ENCODE data around the gene CES1.
"Not testable (repeated sequence)": the region's sequence is repeated elsewhere in the genome, so short reads cannot be mapped to it uniquely, and the experiment has no call there.

CES1 gene

GRCh38 chr16:55872130-55872529 is 39.2 kb upstream of the CES1 start:
- H3K36me3 ChIP-seq (ENCODE audit: control insufficient read depth, insufficient read depth, low read length): no peaks in the 10 kb centered on the region
- H3K4me1 ChIP-seq: no peaks in the 10 kb centered on the region
- no peak for TF ChIP-seq CTCF (IDR thresholded peaks at IDR 0.05)
- H3K9me3 ChIP-seq (ENCODE audit: control insufficient read depth, low read length): no peaks in the 10 kb centered on the region
- no peaks in the 10 kb centered on the region for H3K79me2 ChIP-seq
- no peak overlapping the region for H2AFZ ChIP-seq
- no peak overlapping the region for H3K9ac ChIP-seq
- H3K4me3 ChIP-seq (ENCODE audit: low read depth, low read length): no peak overlapping the region
- no peak overlapping the region for H3K27ac ChIP-seq
- H3K27me3 ChIP-seq (ENCODE audit: control insufficient read depth, insufficient read depth, low read length): no peaks in the 10 kb centered on the region
- H3K4me2 ChIP-seq (ENCODE audit: low read length): no peak overlapping the region

GRCh38 chr16:55871411-55872038 is 38.6 kb upstream of the CES1 start:
- Histone ChIP-seq H3K4me1 (no peaks in the 10 kb centered on the region), H3K9ac (no peak overlapping the region), H3K9me3 (ENCODE audit: control insufficient read depth, low read length) (no peaks in the 10 kb centered on the region), H3K4me3 (ENCODE audit: low read depth, low read length) (no peak overlapping the region), H3K79me2 (no peaks in the 10 kb centered on the region), H3K27ac (no peak overlapping the region), H3K36me3 (ENCODE audit: control insufficient read depth, insufficient read depth, low read length) (no peaks in the 10 kb centered on the region), H3K27me3 (ENCODE audit: control insufficient read depth, insufficient read depth, low read length) (no peaks in the 10 kb centered on the region), H2AFZ (no peak overlapping the region), H3K4me2 (ENCODE audit: low read length) (no peak overlapping the region)
- TF ChIP-seq CTCF (IDR thresholded peaks at IDR 0.05): no peak

- Histone ChIP-seq H3K27me3 (ENCODE audit: control insufficient read depth, insufficient read depth, low read length) (no peaks in the 10 kb centered on the region), H2AFZ (no peak overlapping the region), H3K4me3 (ENCODE audit: low read depth, low read length) (no peak overlapping the region), H3K36me3 (ENCODE audit: control insufficient read depth, insufficient read depth, low read length) (no peaks in the 10 kb centered on the region), H3K27ac (no peak overlapping the region), H3K4me1 (no peaks in the 10 kb centered on the region), H3K79me2 (no peaks in the 10 kb centered on the region), H3K9ac (no peak overlapping the region), H3K9me3 (ENCODE audit: control insufficient read depth, low read length) (no peaks in the 10 kb centered on the region), H3K4me2 (ENCODE audit: low read length) (no peak overlapping the region)
- TF ChIP-seq CTCF (IDR thresholded peaks at IDR 0.05): no peak
These were observed 36.1 kb upstream of the CES1 start for GRCh38 chr16:55868980-55869379.

- Histone ChIP-seq H3K4me1 (no peaks in the 10 kb centered on the region), H3K79me2 (no peaks in the 10 kb centered on the region), H2AFZ (no peak overlapping the region), H3K4me2 (ENCODE audit: low read length) (no peak overlapping the region), H3K27me3 (ENCODE audit: control insufficient read depth, insufficient read depth, low read length) (no peaks in the 10 kb centered on the region), H3K27ac (no peak overlapping the region), H3K4me3 (ENCODE audit: low read depth, low read length) (no peak overlapping the region), H3K9ac (no peak overlapping the region), H3K36me3 (ENCODE audit: control insufficient read depth, insufficient read depth, low read length) (no peaks in the 10 kb centered on the region), H3K9me3 (ENCODE audit: control insufficient read depth, low read length) (no peaks in the 10 kb centered on the region)
- TF ChIP-seq CTCF (IDR thresholded peaks at IDR 0.05): no peak
These were observed 35.2 kb upstream of the CES1 start for GRCh38 chr16:55868137-55868536.

- Histone ChIP-seq H3K36me3 (ENCODE audit: control insufficient read depth, insufficient read depth, low read length) (no peaks in the 10 kb centered on the region), H3K4me3 (ENCODE audit: low read depth, low read length) (no peak overlapping the region), H3K4me1 (no peaks in the 10 kb centered on the region), H3K4me2 (ENCODE audit: low read length) (no peak overlapping the region), H3K27ac (no peak overlapping the region), H3K27me3 (ENCODE audit: control insufficient read depth, insufficient read depth, low read length) (no peaks in the 10 kb centered on the region), H3K9ac (no peak overlapping the region), H3K9me3 (ENCODE audit: control insufficient read depth, low read length) (no peaks in the 10 kb centered on the region), H2AFZ (no peak overlapping the region), H3K79me2 (no peaks in the 10 kb centered on the region)
- TF ChIP-seq CTCF (IDR thresholded peaks at IDR 0.05): no peak
These were observed 28.4 kb upstream of the CES1 start for GRCh38 chr16:55861288-55861687.

- not testable (repeated sequence) for H3K4me2 ChIP-seq (ENCODE audit: low read length); H3K4me3 ChIP-seq (ENCODE audit: low read depth, low read length); H3K9me3 ChIP-seq (ENCODE audit: control insufficient read depth, low read length); H2AFZ ChIP-seq; H3K27me3 ChIP-seq (ENCODE audit: control insufficient read depth, insufficient read depth, low read length); H3K9ac ChIP-seq; H3K4me1 ChIP-seq; H3K36me3 ChIP-seq (ENCODE audit: control insufficient read depth, insufficient read depth, low read length); H3K79me2 ChIP-seq; H3K27ac ChIP-seq
These were observed 24.8 kb upstream of the CES1 start for GRCh38 chr16:55857650-55858049.
